AG04450 (cell line): ENCODE results near the gene LY6G6D. TPM values are rescaled to one million over a fixed set of nuclear protein-coding genes. Genes with fewer than 3 reads are reported as not detected.

Source experiments
- CTCF ChIA-PET: fragments of 300-600, 350-600 bp; formaldehyde crosslinking; extraction: SDS; loops from one replicate; lab custom pipeline; 2022; ENCODE audit warnings: antibody characterized with exemption, inconsistent platforms; lab: Charles Lee
- POLR2A ChIA-PET: fragments of 350-600 bp; formaldehyde crosslinking; extraction: SDS; loops from one replicate; lab custom pipeline; 2021; ENCODE audit warnings: antibody characterized with exemption, inconsistent platforms; lab: Yijun Ruan, JAX
- DNase-seq: peaks from one replicate; pipeline ENCODE4 v3.0.0-alpha.2; 2011; ENCODE audit warnings: low read depth, low spot score
- H3K27ac ChIP-seq: one replicate; pipeline ENCODE4 v1.5.1; 2012; ENCODE audit warnings: low read depth, low read length, control low read depth
- H3K27me3 ChIP-seq: one replicate; pipeline ENCODE4 v1.6.0; 2012; ENCODE audit warnings: low read length; ENCODE audit not compliant: control insufficient read depth, insufficient read depth
- H3K4me3 ChIP-seq: 2 replicates; pipeline ENCODE4 v1.5.1; 2011; ENCODE audit warnings: mild to moderate bottlenecking, low read depth, low read length, control low read depth
- H3K9me3 ChIP-seq: 2 replicates; pipeline ENCODE4 v1.5.1; 2012; ENCODE audit warnings: low read length; ENCODE audit not compliant: control insufficient read depth, insufficient read depth
- polyA plus RNA-seq: library from polyadenylated mRNA; depleted of rRNA; stranded (reverse); fragments of >200 nt; gene quantifications from 2 replicates; pipeline ENCODE4 v1.2.3, GENCODE V29; 2011
- TF ChIP-seq, protein P1 (sequence below): IDR thresholded peaks from 2 replicates; pipeline ENCODE4 v1.5.1; 2011; ENCODE audit warnings: low read depth, low read length, control low read depth, inconsistent platforms

The LY6G6D gene
- polyA plus RNA-seq, 1 experiment, result not detected

DNA sequence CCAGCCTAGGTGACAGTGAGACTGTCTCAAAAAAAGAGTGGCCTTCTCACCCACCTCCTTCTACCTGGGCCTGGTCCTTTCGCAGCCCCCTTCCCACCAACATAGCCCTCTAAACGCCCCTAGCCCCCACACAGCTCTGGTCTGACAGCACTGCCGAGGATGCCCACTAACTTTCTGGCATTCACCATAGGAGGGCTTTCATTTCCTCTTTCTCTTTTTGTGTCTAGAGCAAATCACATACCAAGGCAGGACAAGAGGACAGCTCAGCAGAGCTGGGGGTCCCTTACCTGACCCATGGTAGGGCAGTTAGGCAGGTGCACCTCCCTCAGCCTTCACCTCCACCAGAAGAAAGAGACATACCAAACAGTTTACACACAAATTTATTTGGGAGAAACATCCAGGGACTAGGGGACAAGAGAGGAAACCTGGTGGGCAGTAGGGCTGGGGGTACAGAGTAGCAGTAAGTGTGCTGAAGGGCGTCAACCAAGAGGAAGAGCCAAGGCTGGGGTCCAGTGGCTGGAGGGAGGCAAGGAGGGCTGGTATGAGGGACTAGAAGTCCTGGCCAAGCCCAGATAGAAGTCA, 38.7 kb upstream of the LY6G6D start:
- ChIA-PET CTCF (no interaction called here), POLR2A (no interaction called here)
- Histone ChIP-seq H3K27me3 (no peaks in the 10 kb centered on the region), H3K4me3 (no peak overlapping the region), H3K9me3 (no peaks in the 10 kb centered on the region), H3K27ac (no peak overlapping the region)
- DNase-seq, result no peak
- TF ChIP-seq, protein P1, sequence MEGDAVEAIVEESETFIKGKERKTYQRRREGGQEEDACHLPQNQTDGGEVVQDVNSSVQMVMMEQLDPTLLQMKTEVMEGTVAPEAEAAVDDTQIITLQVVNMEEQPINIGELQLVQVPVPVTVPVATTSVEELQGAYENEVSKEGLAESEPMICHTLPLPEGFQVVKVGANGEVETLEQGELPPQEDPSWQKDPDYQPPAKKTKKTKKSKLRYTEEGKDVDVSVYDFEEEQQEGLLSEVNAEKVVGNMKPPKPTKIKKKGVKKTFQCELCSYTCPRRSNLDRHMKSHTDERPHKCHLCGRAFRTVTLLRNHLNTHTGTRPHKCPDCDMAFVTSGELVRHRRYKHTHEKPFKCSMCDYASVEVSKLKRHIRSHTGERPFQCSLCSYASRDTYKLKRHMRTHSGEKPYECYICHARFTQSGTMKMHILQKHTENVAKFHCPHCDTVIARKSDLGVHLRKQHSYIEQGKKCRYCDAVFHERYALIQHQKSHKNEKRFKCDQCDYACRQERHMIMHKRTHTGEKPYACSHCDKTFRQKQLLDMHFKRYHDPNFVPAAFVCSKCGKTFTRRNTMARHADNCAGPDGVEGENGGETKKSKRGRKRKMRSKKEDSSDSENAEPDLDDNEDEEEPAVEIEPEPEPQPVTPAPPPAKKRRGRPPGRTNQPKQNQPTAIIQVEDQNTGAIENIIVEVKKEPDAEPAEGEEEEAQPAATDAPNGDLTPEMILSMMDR, result no peak

GRCh38 chr6:31676904-31677303, 38.2 kb upstream of the LY6G6D start:
- H3K4me3 ChIP-seq, result no peak overlapping the region
- TF ChIP-seq, protein P1, result no peak
- no peaks in the 10 kb centered on the region for H3K27me3 ChIP-seq
- H3K9me3 ChIP-seq, result no peaks in the 10 kb centered on the region
- DNase-seq, result no peak
- no peak overlapping the region for H3K27ac ChIP-seq
- ChIA-PET CTCF (no interaction called here), POLR2A (no interaction called here)

DNA sequence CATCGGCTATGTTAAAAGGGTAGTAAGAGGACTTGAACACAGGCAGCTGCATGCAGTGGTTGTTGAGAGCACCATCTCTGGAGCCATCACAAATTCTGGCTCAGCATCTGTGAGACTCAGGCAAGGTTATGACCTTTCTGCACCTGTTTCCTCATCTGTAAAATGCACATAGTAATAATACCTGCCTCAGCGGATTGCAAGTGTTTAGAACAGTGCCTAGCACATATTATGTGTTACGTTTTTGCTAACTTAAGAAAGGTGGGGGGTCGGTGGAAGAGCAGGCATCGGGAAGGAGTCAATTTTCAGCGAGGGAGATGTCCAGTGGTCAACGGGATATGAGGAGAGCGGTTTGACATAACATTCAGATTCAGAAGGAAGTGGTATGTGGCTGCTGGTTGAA, 37.2 kb upstream of the LY6G6D start:
- ChIA-PET CTCF (no interaction called here), POLR2A (no interaction called here)
- Histone ChIP-seq H3K27me3 (no peaks in the 10 kb centered on the region), H3K4me3 (no peak overlapping the region), H3K27ac (no peak overlapping the region), H3K9me3 (no peaks in the 10 kb centered on the region)
- no peak for DNase-seq
- TF ChIP-seq, protein P1, result no peak

- no peaks in the 10 kb centered on the region for H3K27me3 ChIP-seq
- DNase-seq, result peak; percentile 91
- TF ChIP-seq, protein P1, result peak; percentile 66
- no peaks in the 10 kb centered on the region for H3K9me3 ChIP-seq
- POLR2A ChIA-PET, result interaction anchor here (0.8 kb wide), 2 partner anchors 23 to 155 kb away, joined by 3 to 10 read pairs; partner anchors contain the start of gene ABHD16A
- CTCF ChIA-PET, result interaction anchor here (0.6 to 2.1 kb wide), 16 partner anchors 10 to 272 kb away, joined by 3 to 9 read pairs (median 4); partner anchors contain the start of genes LSM2 and LY6G5B
- peak within 1 kb of the TSS; percentile 78 for H3K27ac ChIP-seq
- peak within 1 kb of the TSS; percentile 57 for H3K4me3 ChIP-seq
Observed at GRCh38 chr6:31680226-31681134, 34.7 kb upstream of the LY6G6D start, which contains the start of gene LY6G5C. TSS of gene LY6G5C (minus strand) at chr6:31681067. CDS start at chr6:31680373, 694 bp downstream.
